ENCODE measurements around the gene TOP2A.

Gene TOP2A, protein sequence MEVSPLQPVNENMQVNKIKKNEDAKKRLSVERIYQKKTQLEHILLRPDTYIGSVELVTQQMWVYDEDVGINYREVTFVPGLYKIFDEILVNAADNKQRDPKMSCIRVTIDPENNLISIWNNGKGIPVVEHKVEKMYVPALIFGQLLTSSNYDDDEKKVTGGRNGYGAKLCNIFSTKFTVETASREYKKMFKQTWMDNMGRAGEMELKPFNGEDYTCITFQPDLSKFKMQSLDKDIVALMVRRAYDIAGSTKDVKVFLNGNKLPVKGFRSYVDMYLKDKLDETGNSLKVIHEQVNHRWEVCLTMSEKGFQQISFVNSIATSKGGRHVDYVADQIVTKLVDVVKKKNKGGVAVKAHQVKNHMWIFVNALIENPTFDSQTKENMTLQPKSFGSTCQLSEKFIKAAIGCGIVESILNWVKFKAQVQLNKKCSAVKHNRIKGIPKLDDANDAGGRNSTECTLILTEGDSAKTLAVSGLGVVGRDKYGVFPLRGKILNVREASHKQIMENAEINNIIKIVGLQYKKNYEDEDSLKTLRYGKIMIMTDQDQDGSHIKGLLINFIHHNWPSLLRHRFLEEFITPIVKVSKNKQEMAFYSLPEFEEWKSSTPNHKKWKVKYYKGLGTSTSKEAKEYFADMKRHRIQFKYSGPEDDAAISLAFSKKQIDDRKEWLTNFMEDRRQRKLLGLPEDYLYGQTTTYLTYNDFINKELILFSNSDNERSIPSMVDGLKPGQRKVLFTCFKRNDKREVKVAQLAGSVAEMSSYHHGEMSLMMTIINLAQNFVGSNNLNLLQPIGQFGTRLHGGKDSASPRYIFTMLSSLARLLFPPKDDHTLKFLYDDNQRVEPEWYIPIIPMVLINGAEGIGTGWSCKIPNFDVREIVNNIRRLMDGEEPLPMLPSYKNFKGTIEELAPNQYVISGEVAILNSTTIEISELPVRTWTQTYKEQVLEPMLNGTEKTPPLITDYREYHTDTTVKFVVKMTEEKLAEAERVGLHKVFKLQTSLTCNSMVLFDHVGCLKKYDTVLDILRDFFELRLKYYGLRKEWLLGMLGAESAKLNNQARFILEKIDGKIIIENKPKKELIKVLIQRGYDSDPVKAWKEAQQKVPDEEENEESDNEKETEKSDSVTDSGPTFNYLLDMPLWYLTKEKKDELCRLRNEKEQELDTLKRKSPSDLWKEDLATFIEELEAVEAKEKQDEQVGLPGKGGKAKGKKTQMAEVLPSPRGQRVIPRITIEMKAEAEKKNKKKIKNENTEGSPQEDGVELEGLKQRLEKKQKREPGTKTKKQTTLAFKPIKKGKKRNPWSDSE (N-terminal part only)

GRCh38 chr17:40417609-40418427 lies at the start of gene TOP2A:
TSS of gene TOP2A (minus strand) at chr17:40417896. CDS start at chr17:40417791, 105 bp downstream.
- DNase-seq, result peak; percentile 99

GRCh38 chr17:40467281-40467867 lies 49.7 kb upstream of the TOP2A start:
- DNase-seq, result no peak

DNA sequence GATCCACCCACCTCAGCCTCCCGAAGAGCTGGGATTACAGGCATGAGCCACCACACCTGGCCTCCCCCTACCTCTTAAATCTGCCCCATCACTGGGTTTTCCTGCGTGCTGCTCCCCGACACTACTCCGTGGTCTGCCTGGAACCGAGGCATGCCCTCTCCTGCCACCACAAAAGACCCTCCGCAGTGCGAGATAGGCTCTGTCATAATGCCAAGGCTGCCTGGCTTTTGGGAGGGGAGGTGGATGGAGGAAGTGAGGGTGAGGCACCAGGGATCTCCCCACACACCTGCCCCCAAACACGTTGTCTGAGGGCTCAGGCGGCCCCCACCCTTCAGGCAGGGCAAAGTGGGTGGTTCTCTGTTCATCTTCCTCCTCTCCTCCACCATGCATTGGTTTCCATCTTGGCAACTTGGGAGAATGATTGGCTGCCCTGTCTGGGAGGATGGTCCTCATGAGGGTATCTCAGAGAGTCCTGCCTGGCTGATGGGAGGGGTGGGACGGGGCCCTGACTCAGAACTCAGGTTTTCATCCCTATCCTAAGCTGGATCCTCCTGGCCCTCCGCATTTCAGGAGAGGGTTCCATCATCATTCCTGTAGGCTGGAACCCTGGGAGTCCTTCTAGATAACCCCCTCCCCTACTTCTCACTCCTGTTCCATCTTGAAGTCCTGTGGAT lies 48.7 kb upstream of the TOP2A start:
- no peak for DNase-seq

DNA sequence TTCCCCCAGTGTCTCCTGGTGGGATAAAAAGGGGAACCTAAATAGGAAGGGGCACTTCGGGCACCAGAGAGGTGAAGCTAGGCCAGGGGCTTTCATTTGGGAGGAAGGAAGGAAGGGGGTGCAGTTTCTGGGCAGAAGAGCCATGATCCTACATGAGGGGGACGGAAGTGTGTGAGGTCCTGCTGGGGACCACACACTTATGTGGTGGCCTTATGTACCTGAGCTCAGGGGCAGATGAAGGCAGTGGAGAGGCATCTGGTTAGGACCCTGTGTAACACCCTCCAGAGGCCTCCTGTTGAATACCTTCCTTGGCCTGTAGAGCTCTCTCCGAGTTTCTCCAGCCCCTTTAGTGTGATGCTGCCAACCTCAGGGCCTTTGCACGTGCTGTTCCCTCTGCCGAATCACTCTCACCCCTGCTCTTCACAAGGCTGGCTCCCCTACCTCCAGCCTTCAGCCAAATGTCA lies 46.7 kb upstream of the TOP2A start:
- no peak for DNase-seq

DNA sequence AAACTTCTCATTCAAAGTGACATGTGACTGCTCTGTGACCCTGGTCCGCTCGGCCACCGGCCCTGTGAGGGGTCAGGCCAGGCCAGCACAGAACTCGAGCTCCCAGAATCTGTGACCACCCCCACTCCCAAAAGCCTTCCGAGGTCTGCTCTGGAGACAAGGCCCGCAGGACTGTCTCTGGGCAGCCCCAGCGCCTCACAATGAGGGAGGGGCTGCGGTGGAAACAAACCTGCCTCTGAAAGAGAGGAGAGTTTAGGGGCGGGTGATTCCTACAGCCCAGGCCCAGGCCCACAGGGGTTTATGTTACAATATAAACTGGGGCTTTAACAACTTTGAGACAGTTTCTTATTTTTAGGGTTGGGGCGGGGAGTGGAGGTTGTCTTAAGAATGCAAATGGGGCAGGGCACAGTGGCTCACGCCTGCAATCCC lies 45.4 kb upstream of the TOP2A start:
- DNase-seq, result no peak

DNA sequence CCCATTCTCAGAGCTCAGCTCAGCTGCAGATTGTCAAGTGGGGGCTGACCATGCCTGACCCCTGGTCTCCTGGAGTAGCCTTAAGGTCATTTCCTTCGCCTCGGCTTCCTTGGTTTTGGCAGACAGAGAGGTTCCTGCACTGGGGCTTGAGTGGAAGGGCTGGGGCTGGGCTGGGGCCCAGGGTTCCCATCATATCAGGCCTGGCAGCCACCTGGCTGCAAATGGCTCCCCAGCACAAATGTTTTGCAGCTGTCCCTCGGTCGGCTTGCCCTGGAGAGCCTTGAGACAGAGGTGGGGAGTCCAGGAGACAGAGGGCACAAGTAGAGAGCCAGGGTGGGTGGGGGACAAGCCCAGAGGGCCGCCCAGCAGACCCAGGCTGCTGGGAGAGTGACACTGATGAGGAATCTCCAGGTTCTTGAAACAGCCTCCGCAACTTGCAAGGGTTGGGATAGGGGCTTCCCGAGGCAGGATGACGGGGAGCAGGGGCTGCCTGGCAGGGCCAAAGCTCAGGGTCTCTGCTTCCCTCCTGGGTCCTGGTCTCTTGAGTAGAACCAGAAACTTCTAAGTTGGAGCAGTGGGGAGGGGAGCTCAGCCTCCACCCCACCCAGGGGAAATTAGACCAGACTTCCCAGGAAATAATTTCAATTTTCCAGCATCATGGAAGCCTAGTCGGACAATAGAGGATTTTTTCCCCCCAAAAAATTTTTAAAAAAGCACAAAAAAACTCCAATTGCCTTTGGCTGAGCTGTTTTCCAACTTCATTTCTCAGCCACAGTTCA lies 44.8 kb upstream of the TOP2A start:
- DNase-seq, result no peak

DNA sequence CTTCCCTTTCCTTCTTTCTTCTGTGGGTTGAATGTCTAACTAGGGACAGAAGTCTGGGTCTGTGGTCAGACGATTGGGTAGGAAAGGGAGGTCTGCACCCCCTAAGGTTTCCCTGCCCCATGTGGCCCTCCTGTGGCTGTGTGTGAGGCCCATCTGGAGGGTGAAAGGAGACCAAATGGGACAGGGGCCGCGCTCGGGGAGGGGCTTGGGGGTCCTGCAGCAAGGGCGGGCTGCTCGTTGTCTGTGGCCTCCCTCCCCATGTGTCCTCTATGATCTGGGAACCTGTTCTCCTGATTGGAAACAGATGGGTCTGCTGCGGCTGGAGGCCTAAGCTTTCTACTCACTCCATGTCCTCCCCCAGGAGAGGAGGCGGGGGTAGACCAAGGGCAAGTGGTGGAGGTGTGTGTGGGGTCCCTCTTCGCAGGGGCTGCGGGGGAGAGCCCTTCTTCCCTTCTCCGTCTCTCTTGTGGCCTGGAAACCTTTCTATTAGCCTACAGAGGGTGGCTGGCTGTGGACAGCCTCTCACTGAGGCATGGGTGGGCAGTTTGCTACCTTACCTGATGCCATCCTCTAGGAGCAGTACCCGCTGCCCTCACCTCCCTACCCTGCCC lies 44.1 kb upstream of the TOP2A start:
- DNase-seq, result no peak

DNA sequence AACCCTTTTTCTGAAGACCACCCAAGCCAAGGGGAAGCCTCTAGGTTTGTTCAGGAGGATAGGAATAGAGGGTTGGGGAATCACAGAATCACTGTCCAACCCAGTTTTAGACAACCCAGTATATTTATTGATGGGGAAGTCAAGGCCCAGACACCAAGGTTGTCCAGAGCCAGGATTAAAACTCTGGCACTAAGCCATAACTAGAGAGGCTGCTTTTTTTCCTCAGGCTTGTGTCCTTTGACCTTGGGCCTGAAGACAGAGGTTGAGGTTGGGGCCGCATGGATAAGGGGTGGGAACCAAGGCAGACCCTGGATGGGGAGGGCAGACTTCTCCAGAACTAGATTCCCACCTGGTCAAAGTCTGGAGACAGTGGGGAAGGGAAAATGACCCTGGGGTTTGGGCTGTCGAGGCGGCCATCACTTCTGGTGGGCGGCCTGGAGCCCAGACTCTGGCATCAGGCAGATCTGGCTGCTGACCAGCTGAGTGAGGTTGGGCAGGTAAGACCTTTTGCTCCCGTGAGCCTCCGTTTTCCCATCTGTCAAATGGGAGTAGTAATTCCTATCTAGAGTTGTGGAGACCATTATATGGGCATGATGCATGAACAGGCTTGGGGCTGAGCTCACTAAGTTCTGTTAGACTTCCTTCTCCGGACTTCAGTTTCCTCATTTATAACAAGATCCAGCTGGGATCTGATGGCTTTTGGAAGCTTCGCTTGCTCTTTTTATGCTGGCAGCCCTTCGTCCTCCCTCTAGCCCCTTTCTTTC lies 43.5 kb upstream of the TOP2A start:
- no peak for DNase-seq

GRCh38 chr17:40460604-40460967 lies 42.9 kb upstream of the TOP2A start:
- DNase-seq, result no peak

GRCh38 chr17:40459636-40460603 lies 42.2 kb upstream of the TOP2A start:
- DNase-seq, result no peak

DNA sequence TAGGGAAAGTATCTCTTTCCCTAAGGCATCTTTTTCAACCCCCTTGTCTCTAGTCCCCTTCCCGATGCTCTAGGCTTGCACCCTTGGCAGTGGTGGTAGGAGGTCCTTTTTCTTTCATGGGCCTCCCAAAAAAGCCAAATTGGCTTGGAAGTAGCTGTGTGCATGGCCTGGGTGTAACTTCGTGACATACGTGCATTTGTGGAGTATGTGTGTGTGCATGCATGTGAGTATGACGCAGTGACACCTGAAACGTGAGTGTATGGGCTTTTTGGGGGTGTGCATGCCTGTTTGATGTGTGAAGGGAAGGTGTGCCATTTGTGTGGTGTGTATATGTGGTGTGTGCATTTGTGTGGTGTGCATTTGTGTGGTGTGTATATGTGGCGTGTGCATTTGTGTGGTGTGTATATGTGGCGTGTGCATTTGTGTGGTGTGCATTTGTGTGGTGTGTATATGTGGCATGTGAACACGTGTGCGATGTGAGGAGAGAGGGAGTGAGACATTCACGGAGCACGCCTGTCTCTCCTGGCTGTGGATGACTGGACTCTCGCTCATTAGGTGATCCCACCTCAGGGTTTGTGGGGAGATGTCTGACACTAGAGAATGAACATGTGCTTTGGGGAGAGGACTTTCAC lies 41.3 kb upstream of the TOP2A start:
- no peak for DNase-seq

DNA sequence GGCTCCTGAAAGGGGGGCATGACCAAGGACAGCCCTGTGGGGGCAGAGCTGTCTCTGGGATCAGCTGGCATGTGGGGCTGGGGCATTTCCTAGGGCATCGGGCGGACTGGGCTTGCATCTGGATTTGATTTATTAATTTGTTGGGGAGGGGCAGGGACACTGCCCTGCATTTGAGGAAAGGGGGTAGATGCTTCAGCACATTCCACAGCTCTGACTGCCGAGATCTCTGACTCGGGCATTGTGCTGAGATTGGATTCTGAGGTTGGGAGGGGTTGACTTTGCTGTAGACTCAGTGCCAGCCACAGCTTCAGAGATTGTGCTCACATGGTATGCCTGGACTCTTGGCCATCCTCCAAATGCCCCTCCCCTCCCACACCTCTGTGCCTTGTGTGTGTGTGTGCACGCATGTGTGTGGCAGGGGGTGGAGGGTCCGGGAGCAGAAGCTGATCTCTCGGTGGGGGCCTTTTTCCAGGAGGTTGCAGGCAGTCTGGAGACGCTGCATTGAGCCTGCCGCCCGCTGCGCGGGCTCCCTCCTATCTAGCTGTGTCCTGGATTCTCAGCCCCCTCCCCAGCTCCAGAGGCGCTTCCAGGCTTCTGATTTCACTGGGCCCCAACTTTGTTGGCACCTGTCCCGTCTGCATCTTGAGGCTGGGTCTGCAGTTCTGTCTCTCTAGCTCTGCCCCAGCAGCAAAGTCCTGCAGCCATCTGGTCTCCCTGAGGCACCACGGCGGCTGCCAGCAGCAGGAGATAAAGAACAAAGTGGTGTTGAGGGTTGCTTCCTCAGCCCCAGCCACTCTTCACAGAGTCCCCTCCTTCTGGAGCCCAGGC lies 40.5 kb upstream of the TOP2A start:
- DNase-seq, result no peak

- no peak for DNase-seq
These were observed 39.7 kb upstream of the TOP2A start for GRCh38 chr17:40457369-40457768.

GRCh38 chr17:40456396-40456951 lies 38.8 kb upstream of the TOP2A start:
- no peak for DNase-seq

- no peak for DNase-seq
These were observed 36.9 kb upstream of the TOP2A start for GRCh38 chr17:40454613-40454995.

Measured in NCI-H1417 treated with DMSO at 0.1 percent for 48 hours (cell line).